CD4-positive, alpha-beta T cell treated with Interferon alpha-2 for 1 hour (primary cell): Measurements from ENCODE around the gene PSMB10.
"Not testable (repeated sequence)": the region's sequence is repeated elsewhere in the genome, so short reads cannot be mapped to it uniquely, and the experiment has no call there.

ENCODE experiments used
- DNase-seq, 2 donors: peaks; one replicate each; pipeline ENCODE4 v3.0.0-alpha.2; 2020 to 2022

PSMB10 gene

DNA sequence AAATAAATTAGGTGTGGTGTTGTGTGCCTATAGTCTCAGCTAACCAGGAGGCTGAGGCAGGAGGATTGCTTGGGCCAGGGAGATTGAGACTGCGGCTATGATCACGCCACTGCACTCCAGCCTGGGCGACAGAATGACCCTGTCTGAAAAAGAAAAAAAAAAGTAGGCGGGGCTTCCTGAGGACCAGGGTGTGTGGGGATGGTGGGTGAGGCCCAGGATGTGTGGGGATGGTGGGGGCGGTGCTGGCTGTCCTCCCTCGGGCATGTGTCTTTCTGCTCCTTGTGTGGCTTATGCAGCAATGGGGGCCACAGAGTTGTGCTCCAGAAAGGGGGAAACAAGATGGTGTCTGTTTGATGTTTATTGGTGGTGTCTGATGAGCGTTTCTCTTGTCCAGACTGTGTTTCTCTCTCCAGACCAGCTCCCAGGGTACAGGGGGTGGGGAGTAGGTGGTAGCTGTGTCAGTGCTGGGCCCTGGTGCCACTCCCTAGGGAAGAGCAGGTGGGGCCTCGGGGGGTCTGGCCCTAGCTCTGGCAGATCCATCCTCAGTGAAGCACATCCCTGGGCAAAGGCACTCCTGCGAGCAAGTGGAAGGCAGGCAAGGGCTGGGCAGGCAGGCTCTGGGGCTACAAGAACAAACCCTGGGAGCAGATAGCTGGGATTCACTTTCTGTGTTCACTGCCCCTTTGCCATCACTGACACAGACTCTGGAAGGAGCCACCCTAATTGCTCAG lies 5.0 kb upstream of the PSMB10 start:
- DNase-seq, result no peak

DNA sequence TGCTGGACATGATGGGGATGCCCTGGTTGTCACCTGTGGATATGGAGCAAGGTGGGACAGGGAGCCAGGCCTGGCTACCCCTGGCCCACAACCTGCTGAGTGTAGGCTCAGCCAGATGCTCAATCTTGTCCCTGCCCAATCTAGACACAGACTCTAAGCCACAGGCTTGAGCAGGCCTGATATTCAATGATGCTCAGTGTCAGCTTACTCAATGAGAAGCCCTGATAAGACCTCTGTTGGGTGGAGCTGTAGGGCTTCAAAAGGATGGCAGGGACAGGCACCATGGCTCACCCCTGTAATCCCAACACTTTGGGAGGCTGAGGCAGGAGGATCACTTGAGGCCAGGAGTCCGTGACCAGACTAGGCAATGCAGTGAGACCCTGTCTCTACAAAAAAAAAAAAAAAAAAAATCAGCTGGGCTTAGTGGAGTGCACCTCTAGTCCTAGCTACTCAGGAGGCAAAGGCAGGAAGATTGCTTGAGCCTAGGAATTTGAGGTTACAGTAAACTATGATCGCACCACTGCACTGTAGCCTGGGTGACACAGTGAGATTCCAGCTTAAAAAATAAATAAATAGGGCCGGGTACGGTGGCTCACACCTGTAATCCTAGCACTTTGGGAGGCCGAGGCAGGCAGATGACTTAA lies 3.9 kb upstream of the PSMB10 start:
- no peak for DNase-seq

DNA sequence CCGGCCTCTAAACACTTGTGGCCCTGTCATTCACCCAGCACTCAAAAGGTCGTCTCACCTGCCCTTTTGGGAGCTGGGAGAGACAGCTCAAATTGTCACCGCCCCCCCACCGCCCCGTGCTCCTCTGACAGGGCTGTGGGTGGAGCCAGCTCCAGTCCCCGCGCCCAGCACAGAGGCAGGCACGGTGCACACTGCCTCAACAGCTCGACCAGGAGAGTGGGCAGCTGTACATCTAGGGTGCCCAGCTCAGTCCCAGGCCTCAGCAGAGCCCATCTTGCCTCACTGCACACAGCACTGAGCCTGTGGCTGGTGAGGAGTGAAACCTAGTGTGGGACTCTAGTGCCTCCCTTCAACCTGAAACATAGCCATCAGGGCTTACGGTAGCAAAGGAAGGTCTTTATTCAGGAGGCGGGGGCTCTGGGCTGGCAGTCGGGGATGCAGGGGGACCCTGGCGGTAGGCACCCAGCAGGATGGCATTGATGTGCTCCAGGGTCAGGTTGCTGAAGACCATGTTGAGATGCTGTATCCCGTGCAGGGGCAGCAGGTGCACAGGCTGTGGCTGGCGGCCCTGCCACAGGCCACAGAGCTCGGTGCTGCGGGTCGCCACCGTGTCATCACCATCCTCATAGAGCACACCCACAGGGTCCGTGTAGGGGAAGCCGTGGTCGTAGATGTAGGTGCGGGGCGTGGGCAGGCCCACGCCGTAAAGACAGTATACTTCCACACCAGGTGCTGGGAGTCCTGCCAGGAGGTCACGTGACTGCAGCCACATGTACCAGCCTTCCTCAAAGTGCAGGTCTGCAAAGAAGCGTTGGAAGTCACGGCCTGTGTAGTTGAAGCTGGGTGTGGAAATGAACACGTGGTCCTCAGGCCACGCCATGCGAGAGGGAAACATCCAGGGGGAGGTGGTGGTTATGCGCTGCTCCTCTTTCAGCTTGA lies 3.1 kb upstream of the PSMB10 start:
- DNase-seq, result peak; percentile 19 to 44

DNA sequence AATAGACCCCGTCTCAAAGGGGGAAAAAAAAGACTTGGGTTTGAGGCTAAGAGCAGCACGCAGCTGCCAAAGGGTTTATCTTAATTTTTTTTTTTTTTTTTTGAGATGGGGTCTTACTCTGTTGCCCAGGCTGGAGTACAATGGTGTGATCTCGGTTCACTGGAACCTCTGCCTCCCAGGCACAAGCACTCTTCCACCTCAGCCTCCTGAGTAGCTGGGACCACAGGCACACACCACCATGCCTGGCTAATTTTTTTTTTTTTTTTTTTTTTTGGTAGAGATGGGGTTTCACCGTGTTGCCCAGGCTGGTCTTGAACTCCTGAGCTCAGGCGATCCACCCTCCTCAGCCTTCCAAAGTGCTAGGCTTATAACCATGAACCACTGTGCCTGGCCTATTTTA lies 1.1 kb upstream of the PSMB10 start:
- DNase-seq, result not testable (repeated sequence)

DNA sequence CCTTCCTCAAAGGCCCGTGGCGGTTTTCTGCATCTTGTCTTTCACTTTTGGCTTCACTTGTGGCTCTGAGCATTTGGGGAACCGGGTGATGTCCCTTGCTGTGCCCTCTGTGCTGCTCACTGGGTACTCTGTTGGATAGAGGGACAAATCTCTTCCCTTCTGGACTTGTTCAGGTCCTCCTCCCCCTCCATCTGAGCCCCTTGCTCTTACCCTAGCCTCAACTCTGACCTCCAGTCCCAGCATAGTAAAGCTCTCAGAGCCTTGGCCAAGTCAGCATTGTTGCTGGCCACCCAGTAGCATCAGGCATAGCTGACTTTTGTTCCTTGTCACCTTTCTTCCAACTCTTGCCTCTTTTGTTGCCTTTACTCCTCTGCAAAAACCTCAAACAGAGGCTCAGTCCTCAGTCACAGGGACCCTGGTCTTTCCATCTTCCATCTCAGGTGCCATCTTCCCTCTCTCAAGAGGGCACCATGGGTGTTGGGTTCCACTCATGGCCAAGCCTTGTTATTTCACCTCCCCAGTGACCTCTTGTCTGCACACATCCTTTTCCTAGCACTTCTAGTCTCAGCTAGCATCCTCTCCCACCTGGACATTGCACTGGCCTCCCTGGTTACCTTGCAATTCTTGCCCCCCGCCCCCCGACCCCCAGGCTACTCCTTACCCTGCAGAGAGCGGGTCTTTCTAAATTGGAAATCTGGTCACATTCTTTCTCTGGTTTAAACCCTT lies 393 bp upstream of the PSMB10 start:
- DNase-seq, result peak; percentile 81 to 88

DNA sequence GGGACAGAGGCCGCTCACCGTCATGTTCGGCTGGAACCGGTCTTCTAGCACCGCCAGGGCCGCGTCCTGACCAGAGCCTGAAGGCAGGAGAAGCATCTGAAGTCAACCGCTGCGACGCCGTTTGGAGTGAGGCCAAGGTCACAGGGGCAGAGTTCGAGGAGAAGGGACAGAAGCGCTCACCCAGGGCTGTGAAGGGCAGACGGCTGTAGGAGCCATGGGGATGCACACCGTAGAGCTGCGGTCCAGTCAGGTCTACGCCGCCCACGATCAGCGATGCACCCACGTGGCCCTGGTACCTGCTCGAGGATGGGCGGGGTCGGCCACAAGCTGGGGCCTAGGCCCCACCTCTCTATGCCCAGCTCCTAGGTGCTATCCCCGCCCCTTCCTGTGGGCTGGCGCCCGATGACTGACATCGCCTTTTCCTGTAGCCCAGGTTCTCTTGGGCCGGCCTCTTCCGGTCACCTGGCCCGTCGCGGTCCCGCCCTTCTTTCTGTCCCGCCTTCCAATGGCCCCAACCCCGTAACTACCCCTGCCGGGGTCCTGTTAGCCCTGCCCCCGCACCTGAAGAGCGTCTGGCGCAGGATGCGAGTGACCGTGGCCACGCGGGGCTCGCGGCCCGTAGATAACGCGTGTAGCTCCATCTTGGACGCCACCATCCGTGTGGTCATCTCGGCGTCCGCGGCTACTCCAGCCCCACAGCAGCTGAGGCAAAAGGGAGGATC lies 1.1 kb downstream of the PSMB10 start:
- DNase-seq, result peak; percentile 96 to 98

DNA sequence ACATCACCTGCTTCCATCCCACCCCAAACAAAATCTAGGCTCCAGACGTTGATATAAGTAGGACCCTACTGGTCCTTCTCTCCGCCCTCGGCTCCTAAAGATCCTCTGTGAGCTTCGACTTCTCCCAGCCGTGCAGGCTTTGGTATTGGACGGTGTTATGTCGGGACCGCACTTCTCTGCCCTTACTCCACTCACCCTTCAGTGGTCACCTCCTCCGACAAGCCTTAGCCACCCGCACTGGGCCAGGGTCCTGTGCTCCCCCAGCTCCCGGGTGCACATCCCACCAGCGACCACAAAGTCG lies 1.6 kb downstream of the PSMB10 start:
- no peak for DNase-seq

DNA sequence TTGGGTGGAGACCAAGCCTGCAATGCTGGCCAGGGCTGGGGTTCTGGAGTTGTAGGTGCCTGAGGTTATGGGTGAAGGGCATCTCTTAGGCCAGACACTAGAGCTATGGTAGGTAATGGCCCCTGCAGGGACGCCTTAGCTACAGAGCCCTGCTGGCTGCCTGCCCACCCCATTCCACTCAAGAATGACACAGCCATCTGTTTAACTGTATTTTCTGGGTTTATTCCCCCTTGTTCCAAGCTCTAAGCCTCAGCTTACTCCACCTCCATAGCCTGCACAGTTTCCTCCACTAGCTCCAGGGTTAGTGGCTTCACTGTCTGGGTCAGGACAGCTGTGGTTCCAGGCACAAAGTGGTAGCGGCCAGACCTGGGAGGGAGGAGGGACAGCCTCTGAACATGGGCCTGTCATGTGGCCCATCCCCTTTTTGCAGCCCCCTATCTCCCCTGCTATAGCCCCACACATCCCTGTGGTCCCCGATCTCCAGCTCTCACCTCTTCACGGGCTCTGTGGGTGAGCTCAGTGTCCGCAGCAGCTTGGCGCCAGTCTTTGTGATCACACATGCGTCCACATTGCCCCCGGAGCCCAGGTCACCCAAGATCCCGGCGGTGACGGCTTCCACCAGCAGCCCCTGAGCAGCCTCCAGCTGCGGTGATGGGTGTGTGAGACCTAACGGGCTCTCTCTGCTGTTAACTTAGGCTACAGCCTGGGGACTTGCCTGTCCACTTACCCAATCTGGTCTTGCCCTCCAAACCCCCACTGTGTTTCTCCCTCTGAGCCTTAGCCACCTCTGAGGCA lies 2.1 kb downstream of the PSMB10 start:
- DNase-seq, result no peak

DNA sequence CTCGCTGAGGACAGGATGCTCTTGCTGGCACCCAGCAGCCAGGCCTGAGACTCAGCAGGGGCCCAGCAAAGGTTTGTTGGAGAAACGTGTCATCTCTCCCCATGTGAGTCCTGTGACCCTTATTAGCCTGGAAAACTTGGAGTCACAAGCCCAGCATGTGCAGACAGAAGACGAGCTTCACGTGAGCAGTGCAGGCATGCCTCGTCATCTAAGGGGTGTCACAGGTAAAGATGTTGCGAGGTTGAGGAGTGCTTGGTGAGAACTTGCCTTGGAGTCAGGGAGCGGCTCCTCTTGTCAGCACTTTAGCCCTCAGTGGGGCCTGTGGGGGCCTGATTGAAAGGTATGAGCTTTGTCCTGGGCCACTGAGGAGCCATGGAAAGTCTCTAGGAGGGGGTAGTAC lies 2.8 kb downstream of the PSMB10 start:
- no peak for DNase-seq

DNA sequence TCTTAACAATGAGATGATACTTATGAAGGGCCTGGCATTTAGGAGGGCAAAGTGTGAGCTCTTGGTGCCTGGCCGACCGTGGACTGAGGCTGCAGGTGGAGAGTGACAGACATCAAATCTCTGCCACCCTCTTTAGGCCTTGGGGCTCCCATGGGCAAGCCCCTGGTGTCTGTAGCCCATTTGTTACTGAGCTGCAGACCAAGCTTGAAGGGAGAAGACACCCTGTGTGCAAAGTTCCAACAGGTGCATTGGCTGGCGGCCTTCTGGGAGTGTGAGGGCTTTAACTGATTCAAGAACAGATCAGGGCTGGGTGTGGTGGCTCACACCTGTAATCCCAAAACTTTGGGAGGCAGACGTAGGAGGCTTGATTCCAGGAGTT lies 4.2 kb downstream of the PSMB10 start:
- no peak for DNase-seq

DNA sequence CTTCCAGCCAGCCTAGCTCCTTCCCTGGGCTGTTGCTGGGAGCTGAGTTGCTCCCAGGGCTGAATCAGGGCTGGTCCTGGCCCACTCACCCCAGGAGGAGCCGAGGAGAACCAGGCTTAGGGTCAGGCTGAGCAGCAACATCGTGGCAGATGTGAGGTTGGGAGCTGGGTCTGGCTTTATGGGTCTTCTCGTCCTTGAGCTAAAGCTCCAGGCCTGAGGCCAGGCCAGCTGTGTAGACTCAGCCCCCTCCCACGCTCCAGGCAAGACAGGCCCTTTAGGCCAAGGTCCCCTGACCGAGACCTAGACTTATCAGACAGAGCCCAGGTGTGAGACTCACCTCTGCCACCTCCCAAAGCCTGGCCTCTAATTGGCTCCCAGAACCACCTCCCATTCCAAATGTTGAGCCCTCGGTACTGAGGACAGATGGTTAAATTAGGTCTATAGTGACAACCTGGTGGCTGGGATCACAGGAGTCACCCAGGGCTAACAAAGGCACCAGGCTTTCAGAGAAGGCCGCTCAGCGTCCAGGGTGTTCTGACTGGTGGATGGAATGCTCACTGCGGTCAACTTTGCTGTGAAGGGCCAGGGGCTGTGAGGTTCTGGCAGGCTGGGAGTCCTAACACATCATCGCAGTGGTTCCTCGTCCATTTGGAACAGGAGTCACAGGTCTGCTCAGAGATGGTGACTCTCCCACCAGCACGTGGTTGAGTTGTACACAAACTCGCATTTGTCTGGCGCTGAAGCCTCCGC lies 4.8 kb downstream of the PSMB10 start, which contains the start of gene CTRL:
Gene CTRL, minus strand, starts transcription at position 151 of the 750 bp plus-strand sequence. Its CDS starts 10 bp downstream, at position 141.
- no peak for DNase-seq

DNA sequence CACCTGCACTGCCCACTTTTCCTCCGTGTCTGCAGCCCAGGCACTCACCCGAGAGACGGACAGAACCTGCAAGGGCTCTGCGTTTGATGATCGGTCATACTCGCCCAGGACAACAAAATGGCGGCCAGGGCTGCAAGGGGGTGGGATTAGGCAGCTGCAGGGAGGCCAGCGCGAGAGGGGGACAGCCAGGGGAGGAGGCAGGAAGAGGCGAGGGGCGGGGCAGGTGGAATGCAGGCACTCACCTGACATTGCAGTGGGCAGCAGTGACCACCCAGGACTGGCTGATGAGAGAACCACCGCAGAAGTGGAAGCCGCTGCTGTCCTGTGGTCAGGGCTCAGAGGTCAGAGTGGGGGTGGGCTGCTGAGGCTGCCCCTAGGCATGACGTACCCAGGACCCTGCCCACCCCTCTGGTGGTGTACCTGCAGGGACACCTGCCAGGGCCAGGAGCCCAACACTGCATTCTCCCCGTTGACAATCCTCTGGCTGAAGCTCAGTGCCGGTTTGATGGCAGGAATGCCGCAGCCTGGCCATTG lies 5.9 kb downstream of the PSMB10 start:
- no peak for DNase-seq

DNA sequence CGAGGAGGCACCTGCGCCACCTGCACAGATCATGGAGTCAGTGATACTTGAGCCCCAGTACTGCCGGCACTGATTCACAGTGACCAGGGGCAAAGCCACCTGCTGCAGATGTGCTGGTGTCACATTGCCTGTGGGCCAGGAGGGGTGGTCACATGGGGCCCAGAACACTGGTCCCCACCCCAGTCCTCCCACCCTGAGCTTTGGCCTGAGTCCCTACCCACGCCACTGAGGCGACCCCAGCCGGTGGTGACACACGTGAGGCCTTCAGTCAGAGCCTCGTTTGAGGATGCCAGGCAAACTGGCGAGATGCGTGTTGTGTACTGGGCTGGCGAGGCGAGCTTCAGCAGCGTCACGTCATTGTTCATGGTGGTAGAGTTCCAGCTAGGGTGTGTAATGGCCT lies 6.5 kb downstream of the PSMB10 start:
- DNase-seq, result no peak

DNA sequence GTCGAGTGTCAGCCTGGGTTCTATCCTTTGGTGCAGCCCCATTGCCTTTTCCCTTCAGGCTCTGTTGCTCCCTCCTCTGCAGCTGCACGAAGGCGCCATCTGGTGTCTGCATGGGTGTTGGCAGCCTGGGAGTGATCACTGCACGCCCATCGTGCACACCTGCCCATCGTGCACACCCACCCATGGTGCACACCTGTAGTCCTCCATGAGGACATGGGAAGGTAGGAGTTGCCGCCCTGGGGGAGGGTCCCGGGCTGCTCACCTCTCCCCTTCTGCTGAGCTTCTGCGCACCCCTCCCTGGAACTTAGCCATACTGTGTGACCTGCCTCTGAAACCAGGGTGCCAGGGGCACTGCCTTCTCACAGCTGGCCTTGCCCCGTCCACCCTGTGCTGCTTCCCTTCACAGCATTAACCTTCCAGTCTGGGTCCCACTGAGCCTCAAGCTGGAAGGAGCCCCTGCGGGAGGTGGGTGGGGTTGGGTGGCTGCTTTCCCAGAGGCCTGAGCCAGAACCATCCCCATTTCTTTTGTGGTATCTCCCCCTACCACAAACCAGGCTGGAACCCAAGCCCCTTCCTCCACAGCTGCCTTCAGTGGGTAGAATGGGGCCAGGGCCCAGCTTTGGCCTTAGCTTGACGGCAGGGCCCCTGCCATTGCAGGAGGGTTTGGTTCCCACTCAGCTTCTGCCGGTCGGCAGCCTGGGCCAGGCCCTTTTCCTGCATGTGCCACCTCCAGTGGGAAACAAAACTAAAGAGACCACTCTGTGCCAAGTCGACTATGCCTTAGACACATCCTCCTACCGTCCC lies 7.9 kb downstream of the PSMB10 start:
- peak; percentile 69 to 81 for DNase-seq

DNA sequence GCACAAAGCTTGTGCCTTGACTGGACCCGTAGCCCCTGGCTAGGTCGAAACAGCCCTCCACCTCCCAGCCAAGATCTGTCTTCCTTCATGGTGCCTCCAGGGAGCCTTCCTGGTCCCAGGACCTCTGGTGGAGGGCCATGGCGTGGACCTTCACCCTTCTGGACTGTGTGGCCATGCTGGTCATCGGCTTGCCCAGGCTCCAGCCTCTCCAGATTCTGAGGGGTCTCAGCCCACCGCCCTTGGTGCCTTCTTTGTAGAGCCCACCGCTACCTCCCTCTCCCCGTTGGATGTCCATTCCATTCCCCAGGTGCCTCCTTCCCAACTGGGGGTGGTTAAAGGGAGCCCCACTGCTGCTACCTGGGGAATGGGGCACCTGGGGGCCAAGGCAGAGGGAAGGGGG lies 8.5 kb downstream of the PSMB10 start:
- no peak for DNase-seq

DNA sequence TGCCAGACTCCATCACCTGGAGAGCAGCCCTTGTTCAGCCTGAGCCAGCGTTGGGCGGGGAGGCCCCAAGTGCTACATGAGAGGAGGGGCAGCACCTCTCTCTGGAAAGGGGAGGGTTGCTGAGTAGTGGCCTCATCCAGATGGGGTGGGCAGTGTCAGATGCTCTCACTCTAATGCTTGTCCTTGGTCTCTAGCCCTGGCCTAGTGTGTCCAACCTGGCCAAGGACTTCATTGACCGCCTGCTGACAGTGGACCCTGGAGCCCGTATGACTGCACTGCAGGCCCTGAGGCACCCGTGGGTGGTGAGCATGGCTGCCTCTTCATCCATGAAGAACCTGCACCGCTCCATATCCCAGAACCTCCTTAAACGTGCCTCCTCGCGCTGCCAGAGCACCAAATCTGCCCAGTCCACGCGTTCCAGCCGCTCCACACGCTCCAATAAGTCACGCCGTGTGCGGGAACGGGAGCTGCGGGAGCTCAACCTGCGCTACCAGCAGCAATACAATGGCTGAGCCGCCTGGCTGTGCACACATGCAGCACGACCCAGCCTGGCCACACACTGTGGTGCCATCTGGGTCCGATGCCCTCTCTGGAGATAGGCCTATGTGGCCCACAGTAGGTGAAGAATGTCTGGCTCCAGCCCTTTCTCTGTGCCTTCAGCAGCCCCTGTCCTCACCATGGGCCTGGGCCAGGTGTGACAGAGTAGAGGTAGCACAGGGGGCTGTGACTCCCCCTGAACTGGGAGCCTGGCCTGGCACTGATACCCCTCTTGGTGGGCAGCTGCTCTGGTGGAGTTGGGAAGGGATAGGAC lies 9.3 kb downstream of the PSMB10 start:
- no peak for DNase-seq

DNA sequence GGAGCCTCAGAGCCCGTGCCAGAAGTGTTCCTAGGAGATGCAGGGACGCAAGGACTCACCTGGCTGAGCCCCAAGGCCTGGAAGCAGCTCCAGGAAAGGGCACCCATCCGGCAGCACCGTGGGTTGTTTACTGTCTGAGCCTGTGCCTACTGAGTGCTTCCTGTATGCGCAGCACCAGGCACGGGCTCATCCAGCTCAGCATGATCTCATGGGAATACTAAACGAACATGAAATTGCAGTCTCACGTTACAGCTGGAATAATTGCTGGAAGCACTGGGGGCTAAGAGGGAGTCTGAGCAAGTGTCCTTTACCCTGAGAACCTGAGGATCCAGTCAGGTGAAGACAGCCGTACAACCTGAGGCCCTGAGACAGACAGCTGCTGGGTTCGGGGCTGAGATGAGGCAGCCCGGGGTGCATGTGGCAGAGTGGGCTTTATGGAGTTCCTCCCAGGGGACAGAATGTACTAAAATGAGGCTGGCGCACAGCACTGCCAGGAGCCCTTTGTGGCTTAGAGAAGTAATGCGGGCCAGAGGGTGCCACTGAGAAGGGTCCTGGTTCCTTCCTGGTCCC lies 10.4 kb downstream of the PSMB10 start:
- no peak for DNase-seq
